Stimulated activated CD8-positive, alpha-beta memory T cell treated with anti-CD3 and anti-CD28 coated beads, Interleukin-15, amount 100 ng/mL, for 4 hours (primary cell): ENCODE results near the gene LUZP1.

ENCODE experiments used
- DNase-seq, 2 donors: peaks; one replicate each; pipeline ENCODE4 v3.0.0-alpha.2; 2020; ENCODE audit warnings: low read depth in 2 of 2

The LUZP1 gene

DNA sequence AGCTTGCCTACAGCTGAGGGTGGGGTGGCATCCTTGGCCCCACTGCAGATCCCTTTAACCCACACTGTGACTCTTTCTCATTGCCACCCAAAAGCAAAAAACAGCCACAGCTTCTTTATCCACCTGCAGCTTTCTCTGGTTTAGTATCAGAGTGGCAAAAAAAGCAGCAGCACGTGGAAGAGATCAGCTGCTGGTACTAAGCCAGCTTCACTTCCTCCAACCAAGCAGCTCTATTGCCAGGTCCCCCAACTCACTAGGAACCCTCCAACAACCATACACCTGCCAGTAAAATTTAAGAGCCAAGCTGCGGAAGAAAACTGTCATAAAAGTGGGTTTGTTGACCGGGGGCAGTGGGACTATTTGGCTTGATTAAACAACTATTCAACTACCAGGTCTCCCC is 83.0 kb downstream of the LUZP1 start:
- no peak for DNase-seq

DNA sequence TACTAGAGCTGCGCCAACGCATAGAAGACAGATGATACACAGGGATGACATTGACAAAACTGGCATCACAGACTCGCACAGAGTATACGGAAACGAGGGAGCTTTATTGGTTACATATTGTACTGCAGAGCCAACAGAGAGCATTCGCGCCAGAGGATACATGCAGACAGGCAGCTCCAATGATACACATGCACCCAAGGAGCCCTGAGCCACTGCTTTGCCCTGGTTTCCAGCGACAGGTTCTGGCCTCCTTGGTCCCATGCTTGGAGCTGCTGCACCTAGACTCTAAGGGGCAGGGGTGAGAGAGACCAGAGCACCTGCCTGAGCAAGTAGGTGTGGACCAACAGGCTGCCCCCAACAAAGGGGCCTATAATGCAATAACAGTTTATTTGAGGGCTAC is 83.8 kb downstream of the LUZP1 start:
- no peak for DNase-seq

DNA sequence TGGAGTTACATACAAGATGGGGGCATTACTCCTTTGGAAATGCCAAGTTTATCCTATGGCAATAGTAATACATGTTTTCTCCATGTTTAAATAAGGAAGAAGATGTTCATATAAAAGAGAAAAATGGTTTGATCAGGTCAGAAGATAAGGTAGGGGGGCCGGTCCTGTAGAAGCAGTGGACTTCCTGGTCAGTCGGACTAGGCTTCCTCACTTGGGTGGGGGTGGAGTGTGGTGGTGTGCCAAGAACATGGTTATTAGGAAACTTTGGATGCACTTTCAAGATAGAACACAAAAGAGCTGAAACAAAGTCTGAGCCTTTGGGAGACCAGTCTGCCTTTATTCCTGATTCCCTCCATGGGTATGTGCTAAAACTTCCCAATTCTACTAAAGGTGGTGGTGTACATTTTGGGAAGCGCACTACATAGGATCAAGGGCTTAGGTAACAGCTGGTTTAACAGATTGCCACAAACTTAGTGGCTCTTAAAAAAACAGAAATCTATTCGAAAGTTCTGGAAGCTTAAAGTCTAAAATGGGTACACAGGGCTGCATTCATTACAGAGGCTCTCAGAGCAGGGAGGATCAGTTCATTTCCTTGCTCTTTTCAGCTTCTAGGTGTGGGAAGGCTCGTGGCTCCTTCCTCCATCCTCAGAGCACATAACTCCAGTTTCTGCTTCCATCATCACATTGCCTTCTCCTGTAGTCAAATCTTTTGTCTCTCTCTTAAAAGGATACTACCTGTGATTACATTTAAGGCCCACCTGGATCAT is 84.8 kb downstream of the LUZP1 start:
- no peak for DNase-seq

DNA sequence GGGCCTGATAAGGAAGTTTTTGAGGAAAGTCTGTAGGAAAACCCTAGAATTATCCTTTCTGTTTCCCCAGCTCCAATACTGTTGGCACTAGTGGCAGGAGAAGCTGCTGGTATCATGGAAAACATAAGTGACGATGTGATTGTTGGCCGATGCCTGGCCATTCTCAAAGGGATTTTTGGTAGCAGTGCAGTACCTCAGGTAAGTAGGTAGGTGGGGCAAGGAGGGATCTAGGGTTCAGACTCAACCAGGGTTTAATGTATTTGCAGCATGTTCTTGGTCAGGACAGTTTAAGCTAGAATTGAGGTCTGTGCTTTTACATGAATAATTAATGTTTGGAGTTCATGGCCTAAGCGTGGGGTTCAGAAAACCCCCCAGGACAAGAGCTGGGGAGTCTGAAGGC is 87.3 kb downstream of the LUZP1 start:
- no peak for DNase-seq

DNA sequence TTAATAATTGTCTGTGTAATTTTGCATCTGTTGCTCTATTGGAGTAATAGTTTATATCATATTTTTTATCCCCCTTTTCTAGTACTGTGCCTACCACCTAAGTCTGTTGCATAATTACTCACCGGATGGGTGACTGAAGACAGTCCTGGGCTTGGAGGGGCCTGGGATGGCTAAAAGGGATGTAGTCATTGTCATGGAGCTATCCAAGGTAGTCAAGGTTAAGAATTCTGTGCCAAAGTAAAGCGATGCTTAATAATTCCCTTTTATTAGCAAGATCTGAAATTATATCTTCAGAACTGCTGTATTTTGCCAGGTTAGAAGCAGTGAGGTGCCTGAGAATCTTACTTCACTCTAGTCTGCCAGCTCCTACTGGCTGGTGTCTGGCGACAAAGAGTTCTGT is 87.8 kb downstream of the LUZP1 start:
- DNase-seq = no peak

DNA sequence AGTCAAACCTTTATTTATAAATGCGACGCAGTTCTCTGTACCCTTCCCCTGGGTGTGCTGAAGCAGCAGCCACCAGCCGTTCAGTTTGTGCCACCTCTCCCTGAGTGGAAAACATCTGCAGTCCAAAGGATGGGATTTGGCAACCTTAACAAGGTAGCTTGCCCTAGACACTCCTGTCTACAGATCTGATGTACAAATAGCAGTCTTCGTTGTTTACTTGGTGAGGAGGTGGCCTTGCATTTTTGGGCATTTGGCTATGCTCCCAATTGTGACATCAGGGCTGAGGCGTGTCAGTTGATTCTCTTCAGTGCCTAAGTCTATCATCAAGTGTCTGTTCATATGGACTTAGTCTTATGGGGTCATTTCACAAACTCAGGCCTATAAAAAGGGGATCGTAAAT is 89.6 kb downstream of the LUZP1 start:
- DNase-seq = no peak

DNA sequence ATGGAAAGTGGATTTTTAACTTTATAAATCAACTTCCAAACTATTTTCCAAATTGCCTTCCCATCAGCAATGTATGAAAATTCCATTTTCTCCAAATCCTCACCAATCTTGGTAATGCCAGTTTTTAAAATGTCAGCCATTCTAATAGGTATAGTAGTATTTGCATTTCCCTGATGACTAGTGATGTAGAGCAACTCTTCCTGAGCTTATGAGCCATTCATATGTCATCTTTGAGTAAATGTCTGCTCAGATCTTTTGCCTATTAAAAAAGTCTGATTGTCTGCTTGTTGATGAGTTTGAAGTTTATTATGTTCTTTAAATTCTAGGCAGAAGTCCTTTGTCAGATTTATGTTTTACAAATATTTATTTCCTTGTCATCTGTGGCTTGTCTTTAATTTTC is 94.6 kb downstream of the LUZP1 start:
- no peak for DNase-seq

DNA sequence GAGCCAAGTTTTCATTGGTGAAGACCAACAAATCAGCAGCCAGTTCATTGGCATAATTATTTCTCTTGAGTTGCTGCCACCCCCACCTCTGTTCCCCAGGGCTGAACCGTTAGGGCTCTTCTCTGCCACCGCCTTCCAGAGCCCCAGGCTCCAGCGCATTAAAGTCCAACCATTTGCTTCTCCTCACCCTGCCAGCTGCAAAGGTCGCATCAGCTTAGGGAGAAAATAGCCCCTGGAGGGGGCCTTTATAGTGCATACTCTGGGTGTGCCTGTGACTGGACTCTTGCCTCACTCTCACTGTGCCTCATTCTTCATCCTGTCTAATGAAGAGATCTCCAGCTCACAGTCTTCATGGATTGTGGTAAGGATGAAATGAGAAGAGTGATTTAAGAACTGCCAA is 99.0 kb downstream of the LUZP1 start:
- no peak for DNase-seq

DNA sequence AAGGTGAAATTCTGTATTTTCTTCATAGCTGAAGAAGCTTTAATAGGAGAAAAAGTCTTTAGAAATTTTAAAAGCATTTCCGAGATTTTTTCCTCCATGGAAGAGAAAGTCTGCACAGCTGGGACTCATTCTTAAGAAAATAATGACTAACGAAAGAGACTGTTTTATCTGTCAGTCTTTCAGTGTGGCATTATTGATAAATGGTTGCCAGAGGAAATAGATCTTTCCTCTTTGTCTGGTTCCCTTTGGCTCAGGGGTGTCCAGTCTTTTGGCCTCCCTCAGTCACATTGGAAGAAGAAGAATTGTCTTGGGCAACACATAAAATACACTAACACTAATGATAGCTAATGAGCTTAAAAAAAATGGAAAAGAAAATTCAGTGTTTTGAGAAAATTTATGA is 99.5 kb downstream of the LUZP1 start:
- DNase-seq = no peak

DNA sequence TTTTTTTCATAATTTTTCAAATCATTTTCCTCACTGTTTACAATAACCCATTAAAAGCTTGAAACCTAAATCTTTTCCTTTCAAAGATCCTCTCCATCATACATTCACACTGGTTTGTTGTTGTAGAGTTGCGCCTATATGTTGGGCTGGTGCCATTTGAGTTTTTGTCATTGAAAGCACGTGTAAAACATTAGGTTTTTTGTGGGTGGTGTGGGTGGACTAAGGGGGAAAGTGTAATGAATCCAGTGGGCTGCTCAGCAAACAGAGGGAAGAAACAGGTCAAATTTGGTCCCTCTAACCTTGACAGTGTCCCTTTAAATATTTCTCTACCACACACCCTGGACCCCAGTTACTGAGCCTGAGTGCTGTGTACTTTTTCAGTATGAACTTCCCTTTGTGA is 102.6 kb downstream of the LUZP1 start:
- DNase-seq = no peak

DNA sequence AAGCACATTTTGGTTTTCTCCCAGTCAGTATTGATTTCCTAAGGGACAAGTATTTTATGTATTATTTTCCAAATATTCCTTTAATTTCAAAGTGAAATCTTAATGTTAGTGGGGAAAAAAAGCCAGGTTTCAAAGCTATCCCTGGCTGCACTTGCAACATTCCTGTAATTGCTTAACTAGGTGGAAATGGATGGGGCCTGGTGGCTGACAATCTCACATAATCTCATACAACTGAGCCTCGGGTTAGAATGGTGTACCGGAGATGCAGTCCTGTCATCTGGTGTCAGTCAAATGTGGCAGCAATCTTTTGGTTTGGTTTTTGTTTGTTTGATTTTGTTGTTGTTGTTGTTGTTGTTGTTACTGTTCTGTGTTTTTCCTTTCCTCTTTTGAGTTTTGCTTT is 103.3 kb downstream of the LUZP1 start:
- DNase-seq = no peak

DNA sequence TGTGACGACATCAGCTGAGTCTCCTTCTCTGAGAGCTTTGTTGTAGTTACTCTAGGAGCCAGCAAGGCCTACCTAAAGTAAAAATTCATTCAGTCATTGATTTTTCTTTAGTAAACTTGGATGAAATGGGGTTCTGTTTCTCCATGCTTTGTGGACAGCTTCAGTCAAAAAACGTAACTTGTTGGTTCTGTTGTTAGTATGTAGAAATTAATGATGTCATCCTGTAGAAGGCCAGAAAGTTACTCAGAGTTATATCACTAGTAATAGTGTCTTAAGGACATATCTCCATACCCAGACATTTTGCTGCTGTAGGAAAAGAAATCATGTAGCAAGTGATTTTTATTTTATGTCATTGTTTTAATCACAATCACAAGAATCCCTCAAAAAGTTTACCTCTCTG is 106.4 kb downstream of the LUZP1 start:
- no peak for DNase-seq

DNA sequence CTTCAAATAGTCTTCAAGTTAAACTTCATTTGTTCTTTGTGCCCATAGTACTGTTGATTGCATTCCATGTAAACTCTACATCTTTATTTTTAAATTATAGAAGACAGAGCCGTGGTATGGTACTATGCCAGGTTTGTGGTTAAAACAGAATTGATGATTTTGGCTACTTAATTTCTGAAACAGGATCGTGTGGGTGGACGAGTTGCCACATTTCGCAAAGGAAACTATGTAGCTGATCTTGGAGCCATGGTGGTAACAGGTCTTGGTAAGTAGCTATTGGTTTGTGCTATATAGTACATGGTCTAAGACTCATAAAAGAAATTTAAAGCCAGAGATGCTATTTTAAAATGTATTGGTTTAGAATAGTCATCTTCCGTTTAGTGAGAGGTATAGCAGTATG is 111.4 kb downstream of the LUZP1 start:
- DNase-seq = no peak

DNA sequence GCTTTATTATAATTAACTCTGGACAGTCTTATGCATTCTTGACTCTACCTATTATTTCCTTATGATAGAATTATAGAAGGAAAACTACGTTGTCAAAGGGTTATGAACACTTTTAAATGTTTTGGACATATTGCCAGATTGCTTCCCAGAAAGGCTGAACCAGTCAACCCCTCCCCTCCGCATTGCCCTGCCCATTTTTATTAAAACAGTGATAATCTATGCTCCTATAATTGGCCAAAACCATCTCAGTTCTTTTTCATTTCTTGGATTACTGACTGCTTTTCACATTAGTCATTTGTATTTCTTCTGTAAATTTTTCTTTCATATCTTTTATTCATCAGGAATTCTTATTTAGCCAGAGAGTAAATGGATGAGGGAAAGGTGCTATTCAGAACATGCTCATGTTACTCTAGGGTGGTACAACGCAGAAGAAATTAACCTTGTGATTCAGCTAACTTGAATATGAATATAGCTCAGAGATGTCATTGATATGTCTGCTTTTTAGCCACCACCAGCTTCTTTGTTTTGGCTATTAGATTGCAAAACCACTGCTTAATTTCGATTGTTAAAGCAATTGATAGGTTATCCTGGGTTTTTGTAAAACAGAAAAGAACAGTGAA is 117.3 kb downstream of the LUZP1 start:
- no peak for DNase-seq

DNA sequence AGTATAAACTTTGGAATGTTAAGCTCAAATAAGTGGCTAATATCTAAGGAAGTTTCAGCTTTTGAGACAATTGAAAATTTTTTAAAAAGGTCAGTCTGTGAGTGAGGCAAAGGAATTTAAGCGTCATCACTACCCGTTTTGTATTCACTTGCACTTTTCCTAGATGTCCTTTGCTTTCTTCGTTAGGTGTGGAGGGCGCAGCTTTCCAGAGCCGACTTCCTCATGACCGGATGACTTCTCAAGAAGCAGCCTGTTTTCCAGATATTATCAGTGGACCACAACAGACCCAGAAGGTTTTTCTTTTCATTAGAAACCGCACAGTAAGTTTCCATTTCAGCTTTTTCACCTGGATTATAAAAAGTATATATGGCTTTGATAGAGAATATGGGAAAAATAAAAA is 118.5 kb downstream of the LUZP1 start:
- DNase-seq = no peak

DNA sequence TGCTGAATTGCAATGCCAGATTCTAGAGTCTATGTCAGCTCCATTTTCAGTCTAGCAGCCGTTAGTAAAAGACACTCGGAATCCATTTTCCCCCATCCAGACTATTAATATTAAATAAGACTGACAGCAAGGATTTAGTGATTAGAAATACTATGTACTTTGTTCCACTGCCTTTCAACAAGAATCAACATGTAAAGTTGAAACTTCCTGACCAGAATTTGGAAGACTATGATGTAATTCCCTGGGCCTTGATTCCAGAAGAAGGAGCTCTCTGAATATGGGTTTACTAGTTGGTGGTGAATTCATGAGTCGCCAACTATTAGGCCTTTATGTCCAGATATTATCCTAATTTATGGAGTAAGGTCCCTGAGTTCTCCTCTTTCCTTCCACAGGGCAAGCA is 124.6 kb downstream of the LUZP1 start:
- DNase-seq = no peak

DNA sequence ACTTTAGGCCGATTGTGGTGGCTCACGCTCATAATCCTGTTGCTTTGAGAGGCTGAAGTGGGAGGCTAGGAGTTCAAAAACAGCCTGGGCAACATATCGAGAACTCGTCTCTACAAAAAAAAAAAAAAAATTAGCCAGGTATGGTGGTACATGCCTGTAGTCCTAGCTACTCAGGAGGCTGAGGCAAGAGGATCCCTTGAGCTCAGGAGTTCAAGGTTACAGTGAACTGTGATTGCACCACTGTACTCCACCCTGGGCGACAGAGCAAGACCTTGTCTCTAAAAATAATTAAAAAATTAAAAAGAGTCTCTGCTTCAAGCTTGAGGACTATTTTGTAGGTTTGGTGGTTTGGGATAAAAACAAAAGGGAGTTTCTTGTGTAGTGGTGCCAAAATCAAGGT is 128.1 kb downstream of the LUZP1 start:
- no peak for DNase-seq

DNA sequence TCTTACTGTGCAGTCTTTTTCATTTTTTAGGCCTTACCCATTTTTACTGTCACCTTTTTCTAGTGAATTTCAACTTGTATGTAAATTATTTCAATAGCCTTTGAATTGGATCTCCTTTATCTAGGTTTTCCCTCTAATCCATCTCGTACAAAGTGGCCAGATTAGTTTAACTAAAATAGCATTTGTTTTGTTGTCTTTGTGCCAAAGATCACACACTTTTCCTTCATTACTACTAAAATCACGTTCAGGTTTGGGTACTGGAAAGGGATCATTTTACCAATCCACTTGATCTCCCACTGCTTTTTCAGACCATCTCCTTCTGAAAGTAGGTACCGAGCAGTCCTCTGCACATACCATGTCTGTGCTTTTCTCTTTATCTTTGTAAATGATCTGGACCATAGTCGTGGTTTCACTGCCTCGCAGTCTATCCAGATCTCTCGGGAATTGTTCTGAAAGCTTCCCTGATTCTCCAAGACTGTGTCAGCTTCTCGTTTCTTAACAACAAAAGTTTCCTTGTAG is 129.3 kb downstream of the LUZP1 start:
- no peak for DNase-seq

DNA sequence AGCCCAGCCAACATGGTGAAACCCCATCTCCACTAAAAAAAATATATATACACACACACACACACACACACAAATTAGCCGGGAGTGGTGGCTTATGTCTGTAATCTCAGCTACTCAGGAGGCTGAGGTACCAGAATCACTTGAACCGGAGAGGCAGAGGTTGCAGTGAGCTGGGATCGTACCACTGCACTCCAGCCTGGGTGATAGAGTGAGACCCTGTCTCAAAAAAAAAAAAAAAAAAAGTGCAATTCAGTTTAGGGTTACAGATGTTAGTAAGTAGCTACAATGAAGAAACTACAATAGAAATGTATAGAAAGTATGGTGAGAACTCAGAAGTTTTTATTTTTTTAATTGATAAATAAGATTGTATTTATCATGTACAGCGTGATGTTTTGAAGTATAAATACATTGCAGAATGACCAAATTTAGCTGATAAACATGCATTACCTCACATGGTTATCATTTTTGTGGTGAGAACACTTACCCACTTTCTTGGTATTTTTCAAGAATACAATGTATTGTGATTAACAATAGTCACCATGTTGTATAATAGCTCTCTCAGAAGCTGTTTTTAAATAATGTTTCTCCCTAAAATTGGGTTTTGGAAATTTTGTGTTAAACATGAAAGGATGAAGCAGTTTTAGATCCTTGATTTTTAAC is 131.4 kb downstream of the LUZP1 start:
- no peak for DNase-seq

DNA sequence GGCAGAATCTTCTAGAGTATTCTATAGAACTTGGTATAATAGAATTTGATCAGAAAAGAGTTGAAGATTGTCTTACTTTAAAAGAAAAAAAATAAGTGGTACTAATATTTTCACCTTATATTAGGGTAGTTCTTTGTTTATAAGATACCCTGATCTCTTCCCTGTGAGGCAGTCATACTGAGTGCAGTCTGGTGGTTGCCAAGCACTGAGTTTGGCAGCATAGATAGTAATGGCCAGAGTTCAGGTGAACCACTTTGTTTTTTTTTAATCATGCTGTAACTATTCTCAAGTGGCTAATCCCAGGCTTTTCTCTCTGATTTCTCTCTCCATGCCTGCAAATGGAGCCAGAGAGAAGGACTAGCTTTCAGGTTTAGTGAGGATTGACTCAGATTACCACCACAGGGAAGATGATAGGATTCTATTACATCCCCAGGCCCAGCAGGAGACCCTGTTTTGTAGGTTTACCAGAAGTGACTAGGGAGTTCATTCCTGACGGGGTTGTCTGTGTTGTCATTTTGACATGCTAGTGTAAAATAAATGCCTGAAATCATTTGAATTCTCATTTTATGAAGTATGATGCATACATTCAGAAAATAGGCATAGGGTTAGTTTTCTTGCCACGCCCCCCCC is 132.7 kb downstream of the LUZP1 start:
- DNase-seq = no peak
